ENCODE measurements around the gene C6orf62.
"Not testable (repeated sequence)": the region's sequence is repeated elsewhere in the genome, so short reads cannot be mapped to it uniquely, and the experiment has no call there.

The C6orf62 gene

GRCh38 chr6:24742216-24742738 lies 23.3 kb upstream of the C6orf62 start:
- no peak for DNase-seq

GRCh38 chr6:24740861-24741260 lies 21.9 kb upstream of the C6orf62 start:
- no peak for DNase-seq

- DNase-seq = no peak
Observed at GRCh38 chr6:24738741-24739140, 19.8 kb upstream of the C6orf62 start.

GRCh38 chr6:24734710-24735109 lies 15.8 kb upstream of the C6orf62 start:
- DNase-seq = not testable (repeated sequence)

- no peak for DNase-seq
Observed at GRCh38 chr6:24734166-24734565, 15.2 kb upstream of the C6orf62 start.

GRCh38 chr6:24731456-24732134 lies 12.6 kb upstream of the C6orf62 start:
- DNase-seq = not testable (repeated sequence)

- DNase-seq = not testable (repeated sequence)
Observed at GRCh38 chr6:24730653-24731052, 11.7 kb upstream of the C6orf62 start.

- no peak for DNase-seq
Observed at GRCh38 chr6:24723270-24723669, 4.3 kb upstream of the C6orf62 start.

GRCh38 chr6:24721461-24722215 lies 2.7 kb upstream of the C6orf62 start:
- peak in 2 of 4 experiments; percentile 91 to 94 for DNase-seq

- DNase-seq = peak; percentile 98 to 99 (median 99)
Observed at GRCh38 chr6:24720604-24721460, 1.9 kb upstream of the C6orf62 start.

GRCh38 chr6:24720131-24720603 lies 1.2 kb upstream of the C6orf62 start:
- peak; percentile 48 to 66 (median 54) for DNase-seq

- no peak for DNase-seq
Observed at GRCh38 chr6:24718449-24719124, 367 bp downstream of the C6orf62 start.

- DNase-seq = not testable (repeated sequence)
Observed at GRCh38 chr6:24716602-24717148, 2.3 kb downstream of the C6orf62 start.

GRCh38 chr6:24710519-24711303 lies 8.2 kb downstream of the C6orf62 start:
- DNase-seq = no peak

GRCh38 chr6:24709014-24709711 lies 9.8 kb downstream of the C6orf62 start:
- no peak for DNase-seq

- no peak for DNase-seq
Observed at GRCh38 chr6:24708612-24709011, 10.3 kb downstream of the C6orf62 start.

GRCh38 chr6:24704468-24704867 lies 14.5 kb downstream of the C6orf62 start:
- DNase-seq = no peak

GRCh38 chr6:24702720-24703282 lies 16.2 kb downstream of the C6orf62 start:
- no peak for DNase-seq

- no peak for DNase-seq
Observed at GRCh38 chr6:24699521-24700359, 19.2 kb downstream of the C6orf62 start.
